Ureter (tissue), 1 donor: ENCODE measurements around the gene AJAP1. TPM values are rescaled to one million over a fixed set of nuclear protein-coding genes. Genes with fewer than 3 reads are reported as not detected.

ENCODE experiments used
- DNase-seq: peaks from one replicate; pipeline ENCODE4 v3.0.0-alpha.2; 2020; ENCODE audit warnings: low spot score
- total RNA-seq: library from RNA; stranded (reverse); gene quantifications from one replicate; pipeline ENCODE4 v1.2.4, GENCODE V29; 2023
- donor health status: DM: yes; HTN: yes; CAD: no.

Gene AJAP1
- total RNA-seq, 1 donor from 2014 or later, result 5.7 TPM

GRCh38 chr1:4825800-4826450, 171.5 kb downstream of the AJAP1 start:
- DNase-seq, result no peak

GRCh38 chr1:4830707-4831106, 176.3 kb downstream of the AJAP1 start:
- no peak for DNase-seq

DNA sequence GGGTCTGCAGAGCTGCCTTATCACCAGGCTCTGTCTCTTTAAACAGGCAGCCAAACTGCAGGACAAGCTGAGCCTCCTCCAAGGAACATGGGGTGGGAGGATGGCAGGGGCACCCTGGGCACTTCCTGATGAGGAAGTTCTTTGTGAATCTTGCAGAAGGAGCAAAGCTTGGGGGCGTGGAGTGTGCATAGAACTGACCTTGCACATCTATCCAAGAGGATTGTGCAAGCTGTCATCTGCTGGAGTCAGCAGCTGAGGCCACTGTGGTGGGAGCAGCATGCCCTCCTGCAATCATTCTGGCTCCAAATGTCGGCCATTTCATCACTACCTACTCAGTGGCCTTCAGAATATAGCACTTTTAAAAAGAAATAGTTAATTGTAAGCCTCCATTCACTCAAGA, 182.2 kb downstream of the AJAP1 start:
- no peak for DNase-seq

DNA sequence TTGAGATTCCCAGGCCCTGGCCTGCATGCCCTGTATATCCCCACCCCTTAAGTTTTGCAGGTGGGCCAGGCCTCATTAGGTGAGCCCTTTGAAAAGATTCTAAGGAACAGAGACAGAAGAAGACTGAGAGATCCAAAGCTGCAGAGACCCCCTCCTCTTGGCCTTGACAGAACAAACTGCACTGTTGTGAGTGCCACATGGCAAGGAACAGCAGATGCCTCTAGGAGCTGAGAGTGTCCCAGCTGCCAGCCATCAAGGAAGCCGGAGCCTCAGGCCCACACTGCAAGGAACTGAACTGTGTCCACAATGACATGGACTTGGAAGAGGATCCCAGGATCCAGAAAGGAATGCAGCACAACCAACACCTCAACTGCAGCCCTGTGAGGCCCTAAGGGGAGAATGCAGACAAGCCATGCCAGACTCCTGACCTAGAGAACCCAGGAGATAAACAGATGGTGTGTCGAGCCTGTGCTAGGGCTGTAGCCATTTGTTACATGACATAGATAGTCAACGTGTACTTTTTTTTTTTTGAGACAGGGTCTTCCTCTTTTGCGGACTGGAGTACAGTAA, 182.7 kb downstream of the AJAP1 start:
- DNase-seq, result no peak

GRCh38 chr1:4837752-4838151, 183.3 kb downstream of the AJAP1 start:
- peak; percentile 62 for DNase-seq

DNA sequence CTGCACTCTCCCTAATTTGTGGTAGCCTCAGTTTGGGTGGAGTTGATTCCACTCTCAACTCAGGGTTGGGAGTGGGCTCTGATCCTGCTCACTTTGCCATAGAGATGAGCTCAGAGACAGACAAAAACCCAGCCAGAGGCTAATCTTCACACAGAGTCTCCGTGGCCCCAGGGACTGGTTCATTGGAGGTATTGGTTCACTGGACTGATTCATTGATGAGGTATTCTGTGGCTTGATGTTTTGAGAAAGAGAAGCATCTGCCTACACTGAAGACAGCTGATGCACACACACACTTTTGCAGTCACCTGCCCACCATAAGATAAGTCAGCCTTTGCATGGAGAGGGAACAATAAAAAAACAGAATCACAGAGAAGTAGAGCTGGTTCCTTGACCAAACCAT, 183.8 kb downstream of the AJAP1 start:
- DNase-seq, result no peak
